HepG2 (cell line): ENCODE data around the gene USP27X. TPM values are rescaled to one million over a fixed set of nuclear protein-coding genes. Genes with fewer than 3 reads are reported as not detected.
A peak's percentile ranks its signal among the peaks of the same experiment; 100 is the strongest.

Experiments
- ATAC-seq: fragments of 200-7000 bp; cut with Tn5 transposase; 3 replicates; pipeline ENCODE4 v1.9.1; 2020; ENCODE audit warnings: mild to moderate bottlenecking, moderate library complexity
- BruUV-seq: library from RNA; stranded (reverse); fragments of 400-500 nt; replicated peaks from 2 replicates; lab custom pipeline; 2021; lab: Mats Ljungman, UMichigan
- CTCF ChIA-PET: fragments of 300-600 bp; formaldehyde crosslinking; extraction: SDS; loops from one replicate; lab custom pipeline; 2021; ENCODE audit warnings: low total read pairs, inconsistent platforms, low intra/inter-chr PET ratio; lab: Yijun Ruan, JAX
- POLR2A ChIA-PET: fragments of 350-600 bp; sonication (Branson Sonifier 250); formaldehyde crosslinking; loops from one replicate; lab custom pipeline; 2020; ENCODE audit warnings: antibody characterized with exemption, inconsistent platforms; lab: Yijun Ruan, JAX
- DNase-seq: peaks from one replicate; pipeline ENCODE4 v3.0.0-alpha.2; 2015; ENCODE audit warnings: low spot score
- FAIRE-seq: peaks from 3 replicates; lab custom pipeline; 2011; peaks lifted over from hg19 to GRCh38; lab: Jason Lieb, UNC
- H2AFZ ChIP-seq: one replicate; pipeline ENCODE4 v1.6.1; 2011; ENCODE audit warnings: low read length, inconsistent platforms
- H3K27ac ChIP-seq: fragments of 300-600 bp; 3 replicates; pipeline ENCODE4 v1.8.0; 2011; ENCODE audit warnings: mixed run types, mild to moderate bottlenecking, mixed read lengths, low read length, inconsistent platforms; ENCODE audit not compliant: insufficient read depth; ENCODE audit errors: extremely low read length
- H3K27me3 ChIP-seq, 2 experiments: fragments of 200-600 bp in 1 of 2; 2 replicates in 1 of 2; 3 replicates in 1 of 2; pipeline versions ENCODE4 v1.6.0 to v1.8.0; 2011; ENCODE audit warnings: low read length in 2 of 2, mild to moderate bottlenecking in 2 of 2, moderate library complexity in 2 of 2, inconsistent platforms in 1 of 2; ENCODE audit not compliant: insufficient read depth in 2 of 2, control insufficient read depth in 1 of 2
- H3K36me3 ChIP-seq, 2 experiments: fragments of 200-600 bp in 1 of 2; replicated peaks in 1 of 2; 2 replicates in 1 of 2; 3 replicates in 1 of 2; pipeline versions ENCODE4 v1.5.1 to v1.8.0; 2011; ENCODE audit warnings: low read length in 2 of 2, inconsistent platforms in 1 of 2; ENCODE audit not compliant: insufficient read depth in 2 of 2, control insufficient read depth in 1 of 2
- H3K4me1 ChIP-seq: 2 replicates; pipeline ENCODE4 v1.5.1; 2012; ENCODE audit warnings: low read length, inconsistent platforms; ENCODE audit not compliant: insufficient read depth
- H3K4me2 ChIP-seq: 2 replicates; pipeline ENCODE4 v1.6.0; 2011; ENCODE audit warnings: low read depth, low read length, inconsistent platforms
- H3K4me3 ChIP-seq, 3 experiments: fragments of 200-600 bp in 1 of 3; sonication (generic), shearing (Covaris generic) in 1 of 3; replicated peaks in 1 of 3; 2 replicates each; pipeline ENCODE4 v1.5.1; 2011 to 2016; ENCODE audit warnings: low read length in 3 of 3, inconsistent platforms in 2 of 3, low read depth in 2 of 3, mild to moderate bottlenecking in 2 of 3, control low read depth in 1 of 3, mixed read lengths in 1 of 3; ENCODE audit not compliant: insufficient read depth in 1 of 3
- H3K79me2 ChIP-seq: one replicate; pipeline ENCODE4 v1.6.1; 2011; ENCODE audit warnings: low read length, inconsistent platforms; ENCODE audit not compliant: insufficient read depth
- H3K9ac ChIP-seq: 2 replicates; pipeline ENCODE4 v1.6.0; 2011; ENCODE audit warnings: mild to moderate bottlenecking, low read depth, low read length, inconsistent platforms; ENCODE audit not compliant: insufficient read depth
- H3K9me3 ChIP-seq: 2 replicates; pipeline ENCODE4 v1.5.1; 2012; ENCODE audit warnings: mild to moderate bottlenecking, low read length
- H4K20me1 ChIP-seq: 2 replicates; pipeline ENCODE4 v1.6.0; 2011; ENCODE audit warnings: inconsistent platforms, mild to moderate bottlenecking, low read length, moderate library complexity; ENCODE audit not compliant: insufficient read depth
- ARNT2 ChIP-seq: sonication (generic); formaldehyde crosslinking; IDR thresholded peaks from 2 replicates; pipeline ENCODE4 v1.8.0; 2022; ENCODE audit warnings: mild to moderate bottlenecking, low read depth, missing genetic modification reagents, moderate library complexity
- BRCA1 ChIP-seq: sonication (generic); formaldehyde crosslinking; IDR thresholded peaks from 2 replicates; pipeline ENCODE4 v1.4.0; 2020; ENCODE audit warnings: missing genetic modification reagents
- CTCF ChIP-seq: sonication (generic); formaldehyde crosslinking; IDR thresholded peaks from 2 replicates; pipeline ENCODE4 v1.5.0; 2020; ENCODE audit warnings: mild to moderate bottlenecking, missing genetic modification reagents, moderate library complexity
- HDAC2 ChIP-seq: sonication (generic); formaldehyde crosslinking; IDR thresholded peaks from 2 replicates; pipeline ENCODE4 v1.4.0; 2020; ENCODE audit warnings: missing genetic modification reagents
- HMGXB4 ChIP-seq, 2 experiments: sonication (generic) in 1 of 2; formaldehyde crosslinking in 1 of 2; IDR thresholded peaks; 2 replicates each; pipeline versions ENCODE4 v1.4.0 to v1.6.1; 2018 to 2020; ENCODE audit warnings: missing genetic modification reagents in 2 of 2, borderline replicate concordance in 1 of 2, low read depth in 1 of 2, mild to moderate bottlenecking in 1 of 2, missing biosample characterization in 1 of 2
- IRF2 ChIP-seq: IDR thresholded peaks from 2 replicates; pipeline ENCODE4 v1.6.1; 2018; ENCODE audit warnings: missing genetic modification reagents, missing compliant biosample characterization
- RAD21 ChIP-seq: fragments of 450-650 bp; formaldehyde crosslinking; IDR thresholded peaks from 2 replicates; pipeline ENCODE4 v1.5.0; 2020; ENCODE audit warnings: mild to moderate bottlenecking
- SETDB1 ChIP-seq: sonication (generic); formaldehyde crosslinking; IDR thresholded peaks from 2 replicates; pipeline ENCODE4 v1.5.1; 2020; ENCODE audit warnings: missing genetic modification reagents, mild to moderate bottlenecking, borderline replicate concordance
- SKI ChIP-seq: fragments of 450-650 bp; IDR thresholded peaks from one replicate; pipeline ENCODE4 v1.6.1; 2018; ENCODE audit warnings: mild to moderate bottlenecking; ENCODE audit not compliant: partially characterized antibody
- SMC3 ChIP-seq: IDR thresholded peaks from 2 replicates; pipeline ENCODE4 v1.6.1; 2011; ENCODE audit warnings: low read length, improper control_type of control experiment
- SOX6 ChIP-seq, 2 experiments: fragments of 450-650 bp in 1 of 2; sonication (generic) in 1 of 2; formaldehyde crosslinking in 1 of 2; IDR thresholded peaks; 2 replicates each; pipeline versions ENCODE4 v1.4.0 to v1.6.1; 2017 to 2020; ENCODE audit warnings: antibody characterized with exemption in 1 of 2, mild to moderate bottlenecking in 1 of 2, missing genetic modification reagents in 1 of 2
- STAG1 ChIP-seq: sonication (generic); formaldehyde crosslinking; IDR thresholded peaks from 2 replicates; pipeline ENCODE4 v1.4.0; 2020; ENCODE audit warnings: missing genetic modification reagents
- TEAD2 ChIP-seq: sonication (generic); formaldehyde crosslinking; IDR thresholded peaks from 2 replicates; pipeline ENCODE4 v1.9.0; 2021; ENCODE audit warnings: missing genetic modification reagents
- ZBTB38 ChIP-seq: sonication (generic); formaldehyde crosslinking; IDR thresholded peaks from 2 replicates; pipeline ENCODE4 v1.5.1; 2020; ENCODE audit warnings: mild to moderate bottlenecking, missing genetic modification reagents
- ZBTB42 ChIP-seq: sonication (generic); formaldehyde crosslinking; IDR thresholded peaks from 2 replicates; pipeline ENCODE4 v1.5.0; 2020; ENCODE audit warnings: mild to moderate bottlenecking, missing genetic modification reagents
- ZKSCAN8 ChIP-seq: IDR thresholded peaks from 2 replicates; pipeline ENCODE4 v1.6.1; 2016; ENCODE audit warnings: borderline replicate concordance, missing genetic modification reagents, missing compliant biosample characterization
- ZNF530 ChIP-seq: sonication (generic); formaldehyde crosslinking; IDR thresholded peaks from 2 replicates; pipeline ENCODE4 v1.5.0; 2020; ENCODE audit warnings: low read depth, mild to moderate bottlenecking, missing genetic modification reagents
- ZSCAN30 ChIP-seq: sonication (generic); formaldehyde crosslinking; IDR thresholded peaks from 2 replicates; pipeline ENCODE4 v1.5.0; 2020; ENCODE audit warnings: mild to moderate bottlenecking, missing genetic modification reagents
- ZZZ3 ChIP-seq: sonication (generic); formaldehyde crosslinking; IDR thresholded peaks from 2 replicates; pipeline ENCODE4 v1.4.0; 2020; ENCODE audit warnings: missing genetic modification reagents, mild to moderate bottlenecking, borderline replicate concordance
- WGBS: methylation state at CpG from one replicate; pipeline ENCODE4 v1.1.6; 2017; ENCODE audit warnings: low lambda C conversion rate; 5-methylcytosine and 5-hydroxymethylcytosine counted together
- in situ Hi-C: cut with HindIII; loops from 2 replicates; pipeline ENCODE4 v1.10.0; 2017; ENCODE audit warnings: low pct_unique_long_range_greater_than_20kb; ENCODE audit not compliant: extremely low pct_ligation_motif_present
- intact Hi-C: fragments of 100-400 bp; cut with micrococcal nuclease; formaldehyde crosslinking; loops from one replicate; pipeline ENCODE4 v1.10.0; 2022; ENCODE audit not compliant: unreplicated experiment
- polyA plus RNA-seq, 8 experiments: library from polyadenylated mRNA; depleted of rRNA in 3 of 8; stranded (reverse) in 7 of 8; unstranded in 1 of 8; fragments of >200 nt; fragmentation: Illumina TruSeq in 4 of 8; extraction: Trizol in 4 of 8; gene quantifications; 2 replicates each; pipeline versions ENCODE4 v1.2.1 to v1.2.3, GENCODE V29; 2011 to 2016; ENCODE audit warnings: low read depth in 4 of 8, missing spikeins in 1 of 8, mixed read lengths in 1 of 8; ENCODE audit not compliant: insufficient read depth in 1 of 8
- total RNA-seq, 5 experiments: library from RNA; depleted of rRNA; stranded (reverse); fragments of >200 nt; fragmentation: Illumina TruSeq; extraction: Trizol; gene quantifications; 2 replicates each; pipeline ENCODE4 v1.2.3, GENCODE V29; 2016; ENCODE audit warnings: low read depth in 1 of 5
- TF ChIP-seq, protein P1 (sequence below): sonication (generic); formaldehyde crosslinking; IDR thresholded peaks from 2 replicates; pipeline ENCODE4 v1.4.0; 2020; ENCODE audit warnings: missing genetic modification reagents; ENCODE audit errors: not compliant biosample characterization

USP27X gene
- total and polyA plus RNA-seq, 2 of the 13 experiments (the other 11 are each of a cell fraction or from before 2014, with no cell fraction given) = 7.2 to 9.7 TPM

DNA sequence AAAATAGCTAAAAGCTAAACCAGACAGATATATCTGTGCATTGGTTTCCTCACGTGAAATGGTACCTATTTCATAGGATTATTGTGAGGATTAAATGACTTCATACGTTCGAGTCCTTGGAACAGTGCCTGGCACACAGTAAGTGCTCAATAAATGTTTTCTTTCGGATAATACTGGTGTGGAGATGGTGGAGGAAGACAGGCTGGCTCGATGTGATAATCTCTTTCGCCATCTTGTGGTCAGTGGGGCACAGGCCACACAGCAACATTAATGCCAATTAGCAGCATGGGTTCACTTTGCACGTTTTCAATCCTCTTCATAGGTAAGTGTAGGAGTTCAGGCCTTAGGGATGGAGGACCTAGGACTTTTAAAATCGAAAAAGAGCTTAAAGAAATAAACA is 40.9 kb upstream of the USP27X start:
- ATAC-seq (peak; percentile 57), DNase-seq (peak; percentile 37), FAIRE-seq (peak; percentile 66)
- Histone ChIP-seq H3K9me3 (no peaks in the 10 kb centered on the region), H3K27me3 (no peaks in the 10 kb centered on the region), H3K9ac (no peak overlapping the region), H3K4me3 (no peak overlapping the region), H3K4me1 (peaks cover 39% of the 10 kb centered on the region), H3K27ac (no peak overlapping the region), H3K36me3 (no peaks in the 10 kb centered on the region), H4K20me1 (no peaks in the 10 kb centered on the region), H2AFZ (no peak overlapping the region), H3K4me2 (no peak overlapping the region), H3K79me2 (no peaks in the 10 kb centered on the region)
- POLR2A ChIA-PET = no interaction called here
- 7% methylated on average over 8 of the region's 8 CpGs for WGBS
- CTCF ChIA-PET = interaction anchor here (1.1 to 4.2 kb wide), 2 partner anchors 77 to 212 kb away, joined by 3 to 40 read pairs; no protein-coding TSS in a partner anchor
- BruUV-seq = no TSS peak
- intact Hi-C loops (loop anchor here (1.0 kb wide), 1 partner anchor 77 kb away; no protein-coding TSS in a partner anchor), in situ Hi-C loops (loop anchor here (5.0 kb wide), 1 partner anchor 76 kb away; no protein-coding TSS in a partner anchor)
- TF ChIP-seq ZNF530 (CRISPR knock-in tag) (no peak), HMGXB4 (CRISPR knock-in tag; IDR thresholded peaks at IDR 0.05; ENCODE audit: borderline replicate concordance in 1 of 2, low read depth in 1 of 2) (0 out of 4 replicates have a peak, but pooled peaks of 1 of the 2 experiments have one; percentile 26), SMC3 (peak; percentile 92), TEAD2 (CRISPR knock-in tag) (no peak), STAG1 (CRISPR knock-in tag) (peak; percentile 96), ZBTB42 (CRISPR knock-in tag) (no peak), ZZZ3 (CRISPR knock-in tag) (no peak), CTCF (CRISPR knock-in tag) (peak; percentile 86), IRF2 (CRISPR knock-in tag) (peak; percentile 39; the same call in 1 of the 2 replicates), ZKSCAN8 (CRISPR knock-in tag) (peak; percentile 98), HDAC2 (CRISPR knock-in tag) (0 out of 2 replicates have a peak, but pooled peaks have one; percentile 11), SOX6 (IDR thresholded peaks at IDR 0.05) (no peak), SOX6 (CRISPR knock-in tag; IDR thresholded peaks at IDR 0.05) (no peak), SETDB1 (no peak), ARNT2 (no peak), RAD21 (peak; percentile 74), ZBTB38 (no peak), BRCA1 (no peak), SKI (no peak), ZSCAN30 (no peak)
- TF ChIP-seq, protein P1, sequence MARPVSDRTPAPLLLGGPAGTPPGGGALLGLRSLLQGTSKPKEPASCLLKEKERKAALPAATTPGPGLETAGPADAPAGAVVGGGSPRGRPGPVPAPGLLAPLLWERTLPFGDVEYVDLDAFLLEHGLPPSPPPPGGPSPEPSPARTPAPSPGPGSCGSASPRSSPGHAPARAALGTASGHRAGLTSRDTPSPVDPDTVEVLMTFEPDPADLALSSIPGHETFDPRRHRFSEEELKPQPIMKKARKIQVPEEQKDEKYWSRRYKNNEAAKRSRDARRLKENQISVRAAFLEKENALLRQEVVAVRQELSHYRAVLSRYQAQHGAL (CRISPR knock-in tag) = no peak
